ENCODE results near the gene COL19A1. TPM values are rescaled to one million over a fixed set of nuclear protein-coding genes. Genes with fewer than 3 reads are reported as not detected.
A peak's percentile ranks its signal among the peaks of the same experiment; 100 is the strongest.

COL19A1 gene
- polyA plus RNA-seq, 4 donors: 0.09 to 5.2 TPM; not detected in 2

- H3K4me3 ChIP-seq (ENCODE audit: low read depth in 1 of 3, low read length in 3 of 3): no peak overlapping the region
- peaks cover 0 to 3% of the 10 kb centered on the region in 2 donors for H3K9me3 ChIP-seq (ENCODE audit: control insufficient read depth in 2 of 2, insufficient read depth in 1 of 2, low read depth in 1 of 2, low read length in 1 of 2)
- no peak for FAIRE-seq
- H3K27me3 ChIP-seq (ENCODE audit: control insufficient read depth in 3 of 3, insufficient read depth in 3 of 3, low read length in 3 of 3): no peaks in the 10 kb centered on the region
- H3K4me1 ChIP-seq (ENCODE audit: control insufficient read depth in 3 of 3, insufficient read depth in 2 of 3, low read depth in 1 of 3, low read length in 2 of 3): no peaks in the 10 kb centered on the region
- WGBS, 3 donors: 70 to 73% (median 72%) methylated on average over 8 of the region's 8 CpGs
- no peak overlapping the region for H3K27ac ChIP-seq (ENCODE audit: low read depth in 1 of 3, low read length in 2 of 3)
- H3K36me3 ChIP-seq (ENCODE audit: control insufficient read depth in 3 of 3, insufficient read depth in 2 of 3, low read depth in 1 of 3, low read length in 3 of 3): no peaks in the 10 kb centered on the region
- DNase-seq: no peak
Observed at GRCh38 chr6:69894578-69895347, 28.4 kb downstream of the COL19A1 start.

GRCh38 chr6:69895396-69895795, 29.0 kb downstream of the COL19A1 start:
- Histone ChIP-seq H3K27me3 (ENCODE audit: control insufficient read depth in 3 of 3, insufficient read depth in 3 of 3, low read length in 3 of 3) (no peaks in the 10 kb centered on the region), H3K4me3 (ENCODE audit: low read depth in 1 of 3, low read length in 3 of 3) (no peak overlapping the region), H3K4me1 (ENCODE audit: control insufficient read depth in 3 of 3, insufficient read depth in 2 of 3, low read depth in 1 of 3, low read length in 2 of 3) (no peaks in the 10 kb centered on the region), H3K27ac (ENCODE audit: low read depth in 1 of 3, low read length in 2 of 3) (no peak overlapping the region), H3K9me3 (ENCODE audit: control insufficient read depth in 2 of 2, insufficient read depth in 1 of 2, low read depth in 1 of 2, low read length in 1 of 2) (peaks cover 0 to 3% of the 10 kb centered on the region in 2 donors), H3K36me3 (ENCODE audit: control insufficient read depth in 3 of 3, insufficient read depth in 2 of 3, low read depth in 1 of 3, low read length in 3 of 3) (no peaks in the 10 kb centered on the region)
- WGBS, 3 donors: 83 to 91% (median 89%) methylated on average over 4 of the region's 4 CpGs
- FAIRE-seq (no peak), DNase-seq (no peak)

GRCh38 chr6:69900869-69901268, 34.5 kb downstream of the COL19A1 start:
- 96% methylated on average over 2 of the region's 2 CpGs for WGBS, 3 donors
- DNase-seq (no peak), FAIRE-seq (no peak)
- no peaks in the 10 kb centered on the region for H3K4me1 ChIP-seq (ENCODE audit: control insufficient read depth in 3 of 3, insufficient read depth in 2 of 3, low read depth in 1 of 3, low read length in 2 of 3)
- H3K27me3 ChIP-seq (ENCODE audit: control insufficient read depth in 3 of 3, insufficient read depth in 3 of 3, low read length in 3 of 3): no peaks in the 10 kb centered on the region
- H3K4me3 ChIP-seq (ENCODE audit: low read depth in 1 of 3, low read length in 3 of 3): no peak overlapping the region
- no peaks in the 10 kb centered on the region for H3K9me3 ChIP-seq (ENCODE audit: control insufficient read depth in 2 of 2, insufficient read depth in 1 of 2, low read depth in 1 of 2, low read length in 1 of 2)
- no peak overlapping the region for H3K27ac ChIP-seq (ENCODE audit: low read depth in 1 of 3, low read length in 2 of 3)
- no peaks in the 10 kb centered on the region for H3K36me3 ChIP-seq (ENCODE audit: control insufficient read depth in 3 of 3, insufficient read depth in 2 of 3, low read depth in 1 of 3, low read length in 3 of 3)

- 91 to 95% (median 95%) methylated on average over 3 of the region's 3 CpGs for WGBS, 3 donors
- Histone ChIP-seq H3K9me3 (ENCODE audit: control insufficient read depth in 2 of 2, insufficient read depth in 1 of 2, low read depth in 1 of 2, low read length in 1 of 2) (no peaks in the 10 kb centered on the region), H3K36me3 (ENCODE audit: control insufficient read depth in 3 of 3, insufficient read depth in 2 of 3, low read depth in 1 of 3, low read length in 3 of 3) (no peaks in the 10 kb centered on the region), H3K4me1 (ENCODE audit: control insufficient read depth in 3 of 3, insufficient read depth in 2 of 3, low read depth in 1 of 3, low read length in 2 of 3) (no peaks in the 10 kb centered on the region), H3K27me3 (ENCODE audit: control insufficient read depth in 3 of 3, insufficient read depth in 3 of 3, low read length in 3 of 3) (no peaks in the 10 kb centered on the region), H3K4me3 (ENCODE audit: low read depth in 1 of 3, low read length in 3 of 3) (no peak overlapping the region), H3K27ac (ENCODE audit: low read depth in 1 of 3, low read length in 2 of 3) (no peak overlapping the region)
- DNase-seq (no peak), FAIRE-seq (no peak)
Observed at GRCh38 chr6:69901361-69901760, 35.0 kb downstream of the COL19A1 start.

GRCh38 chr6:69907981-69908498, 41.7 kb downstream of the COL19A1 start:
- no peak for FAIRE-seq
- no peak overlapping the region for H3K27ac ChIP-seq (ENCODE audit: low read depth in 1 of 3, low read length in 2 of 3)
- no peak for DNase-seq
- no peaks in the 10 kb centered on the region for H3K4me1 ChIP-seq (ENCODE audit: control insufficient read depth in 3 of 3, insufficient read depth in 2 of 3, low read depth in 1 of 3, low read length in 2 of 3)
- H3K36me3 ChIP-seq (ENCODE audit: control insufficient read depth in 3 of 3, insufficient read depth in 2 of 3, low read depth in 1 of 3, low read length in 3 of 3): no peaks in the 10 kb centered on the region
- WGBS, 3 donors: 50 to 70% (median 61%) methylated on average over 1 of the region's 1 CpG
- H3K27me3 ChIP-seq (ENCODE audit: control insufficient read depth in 3 of 3, insufficient read depth in 3 of 3, low read length in 3 of 3): no peaks in the 10 kb centered on the region
- no peaks in the 10 kb centered on the region for H3K9me3 ChIP-seq (ENCODE audit: control insufficient read depth in 2 of 2, insufficient read depth in 1 of 2, low read depth in 1 of 2, low read length in 1 of 2)
- H3K4me3 ChIP-seq (ENCODE audit: low read depth in 1 of 3, low read length in 3 of 3): no peak overlapping the region

- H3K9me3 ChIP-seq (ENCODE audit: control insufficient read depth in 2 of 2, insufficient read depth in 1 of 2, low read depth in 1 of 2, low read length in 1 of 2): no peaks in the 10 kb centered on the region
- H3K27me3 ChIP-seq (ENCODE audit: control insufficient read depth in 3 of 3, insufficient read depth in 3 of 3, low read length in 3 of 3): no peaks in the 10 kb centered on the region
- DNase-seq (no peak), FAIRE-seq (no peak)
- H3K4me1 ChIP-seq (ENCODE audit: control insufficient read depth in 3 of 3, insufficient read depth in 2 of 3, low read depth in 1 of 3, low read length in 2 of 3): no peaks in the 10 kb centered on the region
- H3K36me3 ChIP-seq (ENCODE audit: control insufficient read depth in 3 of 3, insufficient read depth in 2 of 3, low read depth in 1 of 3, low read length in 3 of 3): no peaks in the 10 kb centered on the region
- no peak overlapping the region for H3K27ac ChIP-seq (ENCODE audit: low read depth in 1 of 3, low read length in 2 of 3)
- H3K4me3 ChIP-seq (ENCODE audit: low read depth in 1 of 3, low read length in 3 of 3): no peak overlapping the region
Observed at GRCh38 chr6:69913361-69913760, 47.0 kb downstream of the COL19A1 start.

- no peak overlapping the region for H3K4me3 ChIP-seq (ENCODE audit: low read depth in 1 of 3, low read length in 3 of 3)
- no peaks in the 10 kb centered on the region for H3K4me1 ChIP-seq (ENCODE audit: control insufficient read depth in 3 of 3, insufficient read depth in 2 of 3, low read depth in 1 of 3, low read length in 2 of 3)
- 38 to 50% (median 50%) methylated on average over 2 of the region's 2 CpGs for WGBS, 3 donors
- no peak overlapping the region for H3K27ac ChIP-seq (ENCODE audit: low read depth in 1 of 3, low read length in 2 of 3)
- H3K27me3 ChIP-seq (ENCODE audit: control insufficient read depth in 3 of 3, insufficient read depth in 3 of 3, low read length in 3 of 3): no peaks in the 10 kb centered on the region
- FAIRE-seq (no peak), DNase-seq (no peak)
- no peaks in the 10 kb centered on the region for H3K9me3 ChIP-seq (ENCODE audit: control insufficient read depth in 2 of 2, insufficient read depth in 1 of 2, low read depth in 1 of 2, low read length in 1 of 2)
- H3K36me3 ChIP-seq (ENCODE audit: control insufficient read depth in 3 of 3, insufficient read depth in 2 of 3, low read depth in 1 of 3, low read length in 3 of 3): no peaks in the 10 kb centered on the region
Observed at GRCh38 chr6:69914015-69914485, 47.7 kb downstream of the COL19A1 start.

- FAIRE-seq (no peak), DNase-seq (peak in 1 of 2 donors; percentile 53)
- WGBS, 3 donors: 12 to 60% (median 25%) methylated on average over 2 of the region's 2 CpGs
- no peaks in the 10 kb centered on the region for H3K4me1 ChIP-seq (ENCODE audit: control insufficient read depth in 3 of 3, insufficient read depth in 2 of 3, low read depth in 1 of 3, low read length in 2 of 3)
- no peaks in the 10 kb centered on the region for H3K27me3 ChIP-seq (ENCODE audit: control insufficient read depth in 3 of 3, insufficient read depth in 3 of 3, low read length in 3 of 3)
- H3K36me3 ChIP-seq (ENCODE audit: control insufficient read depth in 3 of 3, insufficient read depth in 2 of 3, low read depth in 1 of 3, low read length in 3 of 3): no peaks in the 10 kb centered on the region
- no peaks in the 10 kb centered on the region for H3K9me3 ChIP-seq (ENCODE audit: control insufficient read depth in 2 of 2, insufficient read depth in 1 of 2, low read depth in 1 of 2, low read length in 1 of 2)
- H3K4me3 ChIP-seq (ENCODE audit: low read depth in 1 of 3, low read length in 3 of 3): no peak overlapping the region
- H3K27ac ChIP-seq (ENCODE audit: low read depth in 1 of 3, low read length in 2 of 3): no peak overlapping the region
Observed at GRCh38 chr6:69915346-69915745, 49.0 kb downstream of the COL19A1 start.

DNA sequence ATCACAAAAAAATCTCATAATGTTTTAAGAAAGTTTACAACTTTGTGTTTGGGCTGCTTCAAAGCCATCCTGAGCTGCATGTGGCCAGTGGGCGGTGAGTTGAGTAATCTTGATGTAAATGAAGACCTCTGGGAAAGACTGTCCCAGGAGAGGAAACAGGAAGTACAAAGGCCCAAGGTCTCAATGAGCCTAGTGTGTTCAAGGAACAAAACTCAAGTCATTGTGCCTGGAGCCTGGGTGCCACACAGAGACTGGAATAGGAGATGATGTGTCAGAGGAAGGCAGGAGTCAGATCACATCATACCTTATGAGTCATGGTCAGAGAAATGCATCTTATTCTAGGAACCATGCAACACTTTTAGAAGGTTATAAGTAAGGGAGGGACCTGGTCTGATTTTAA, 51.5 kb downstream of the COL19A1 start:
- Histone ChIP-seq H3K4me3 (ENCODE audit: low read depth in 1 of 3, low read length in 3 of 3) (no peak overlapping the region), H3K27me3 (ENCODE audit: control insufficient read depth in 3 of 3, insufficient read depth in 3 of 3, low read length in 3 of 3) (no peaks in the 10 kb centered on the region), H3K36me3 (ENCODE audit: control insufficient read depth in 3 of 3, insufficient read depth in 2 of 3, low read depth in 1 of 3, low read length in 3 of 3) (no peaks in the 10 kb centered on the region), H3K9me3 (ENCODE audit: control insufficient read depth in 2 of 2, insufficient read depth in 1 of 2, low read depth in 1 of 2, low read length in 1 of 2) (no peaks in the 10 kb centered on the region), H3K4me1 (ENCODE audit: control insufficient read depth in 3 of 3, insufficient read depth in 2 of 3, low read depth in 1 of 3, low read length in 2 of 3) (no peaks in the 10 kb centered on the region), H3K27ac (ENCODE audit: low read depth in 1 of 3, low read length in 2 of 3) (no peak overlapping the region)
- DNase-seq: no peak
- WGBS, 3 donors: 76 to 85% (median 80%) methylated on average over 1 of the region's 1 CpG
- FAIRE-seq: no peak
